HG02870 (cell line): Measurements from ENCODE around the gene CNTNAP5.

ENCODE experiments used
- ATAC-seq: cut with Tn5 transposase; IDR thresholded peaks from one replicate; pipeline ENCODE4 v1.9.1; 2021; ENCODE audit warnings: mild to moderate bottlenecking, moderate library complexity; ENCODE audit not compliant: unreplicated experiment

The CNTNAP5 gene

DNA sequence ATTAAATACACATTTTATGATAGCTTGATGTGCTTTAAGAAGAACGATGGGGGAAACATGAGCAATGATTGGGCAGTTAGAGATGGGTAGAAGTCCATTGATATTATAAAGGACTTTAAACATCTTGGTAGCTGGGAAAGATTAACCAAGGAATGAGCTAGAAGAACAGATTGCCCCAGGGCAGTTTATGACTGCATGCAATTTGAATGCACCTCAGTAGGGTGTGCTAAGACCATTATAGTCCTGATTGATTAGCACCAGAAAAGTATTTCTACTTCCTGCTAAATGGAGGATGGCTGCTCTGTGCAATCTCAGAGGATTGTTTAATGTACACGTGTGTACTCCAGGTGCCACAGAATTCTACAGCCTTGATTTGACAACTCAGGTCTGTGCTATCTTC, 641.9 kb downstream of the CNTNAP5 start:
- ATAC-seq = no peak

GRCh38 chr2:124668161-124668560, 643.1 kb downstream of the CNTNAP5 start:
- no peak for ATAC-seq

- ATAC-seq = no peak
Observed at GRCh38 chr2:124670187-124670586, 645.1 kb downstream of the CNTNAP5 start.

- ATAC-seq = no peak
Observed at GRCh38 chr2:124678043-124678442, 653.0 kb downstream of the CNTNAP5 start.

DNA sequence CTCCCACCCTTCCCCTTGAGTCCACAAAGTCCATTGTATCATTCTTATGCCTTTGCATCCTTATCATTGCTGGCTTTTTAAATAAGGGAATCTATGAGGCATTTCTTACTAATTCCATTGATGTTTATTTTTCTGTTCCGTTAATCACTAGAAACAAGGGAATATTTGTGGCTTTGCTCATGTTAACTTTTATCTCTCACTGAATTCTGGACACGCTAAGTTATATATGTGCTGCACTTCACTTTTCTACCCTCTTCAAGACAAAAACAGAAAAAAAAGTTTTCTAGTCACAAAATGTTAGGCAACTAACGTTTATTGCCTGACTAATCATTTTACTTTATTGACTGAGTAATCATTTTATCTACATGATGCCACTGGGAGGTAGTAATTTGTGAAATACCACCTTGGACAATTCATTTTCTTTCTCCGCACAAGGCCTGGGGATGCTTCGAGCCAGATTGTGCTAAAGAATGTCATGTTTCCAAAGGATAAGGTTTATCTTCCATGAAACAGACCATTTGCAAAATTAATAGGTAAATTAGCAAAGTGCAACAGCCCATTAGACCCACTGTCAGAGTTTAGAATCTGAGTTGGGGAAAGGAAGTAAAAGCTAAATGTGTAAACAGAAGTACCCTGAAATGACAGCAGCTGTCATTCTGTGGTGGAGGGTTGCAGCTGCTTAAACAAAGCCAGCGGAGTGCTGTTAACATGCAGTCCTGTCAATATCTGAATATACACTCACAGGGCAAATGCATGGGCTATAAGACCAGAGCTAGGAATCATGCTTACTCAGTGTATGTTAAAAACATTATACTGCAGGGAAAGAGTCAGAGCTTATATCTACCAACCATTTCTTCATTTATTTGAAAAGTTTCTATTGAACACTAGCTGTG, 658.7 kb downstream of the CNTNAP5 start:
- ATAC-seq = no peak

DNA sequence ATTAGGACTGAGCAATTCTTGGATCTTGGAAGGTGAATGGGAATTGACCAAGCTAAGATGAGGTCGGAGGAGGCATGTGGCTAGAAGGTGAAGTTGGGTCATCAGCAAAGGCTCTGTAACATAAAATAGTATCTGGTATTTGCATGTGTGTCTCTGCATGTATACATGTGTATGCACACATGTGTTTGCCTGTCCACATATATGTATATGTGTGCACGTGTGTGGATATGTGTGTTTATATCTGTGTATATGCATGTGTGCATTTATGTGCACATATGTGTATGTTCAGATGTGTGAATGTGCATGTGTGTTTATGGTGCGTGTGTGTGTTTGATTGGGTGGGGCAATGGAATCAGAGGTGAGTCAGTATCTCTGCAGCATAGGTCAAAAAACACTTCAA, 664.3 kb downstream of the CNTNAP5 start:
- ATAC-seq = no peak

GRCh38 chr2:124692216-124692615, 667.1 kb downstream of the CNTNAP5 start:
- no peak for ATAC-seq

DNA sequence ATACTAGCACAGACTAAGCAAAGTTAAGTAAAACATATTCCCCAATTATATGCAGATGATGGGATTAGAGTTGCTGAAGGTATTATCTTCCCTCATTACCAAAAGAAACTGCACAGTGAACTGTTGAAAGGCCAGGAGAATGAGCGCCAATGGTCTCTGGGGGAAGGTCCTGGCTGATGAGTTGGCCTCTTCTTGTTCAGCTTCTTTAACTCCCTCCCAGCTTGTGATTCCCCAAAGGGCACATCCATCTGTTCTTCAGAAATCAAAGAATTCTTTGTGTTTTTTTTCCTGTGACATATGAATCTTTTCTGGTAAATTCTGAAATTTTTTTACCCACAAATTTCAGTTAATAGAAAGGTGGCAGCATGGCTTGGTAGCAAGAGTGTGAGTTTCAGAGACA, 667.6 kb downstream of the CNTNAP5 start:
- ATAC-seq = no peak

- no peak for ATAC-seq
Observed at GRCh38 chr2:124693156-124693555, 668.1 kb downstream of the CNTNAP5 start.

- ATAC-seq = no peak
Observed at GRCh38 chr2:124698979-124699565, 674.0 kb downstream of the CNTNAP5 start.

GRCh38 chr2:124702777-124703176, 677.7 kb downstream of the CNTNAP5 start:
- ATAC-seq = no peak

- no peak for ATAC-seq
Observed at GRCh38 chr2:124704071-124704925, 679.2 kb downstream of the CNTNAP5 start.

DNA sequence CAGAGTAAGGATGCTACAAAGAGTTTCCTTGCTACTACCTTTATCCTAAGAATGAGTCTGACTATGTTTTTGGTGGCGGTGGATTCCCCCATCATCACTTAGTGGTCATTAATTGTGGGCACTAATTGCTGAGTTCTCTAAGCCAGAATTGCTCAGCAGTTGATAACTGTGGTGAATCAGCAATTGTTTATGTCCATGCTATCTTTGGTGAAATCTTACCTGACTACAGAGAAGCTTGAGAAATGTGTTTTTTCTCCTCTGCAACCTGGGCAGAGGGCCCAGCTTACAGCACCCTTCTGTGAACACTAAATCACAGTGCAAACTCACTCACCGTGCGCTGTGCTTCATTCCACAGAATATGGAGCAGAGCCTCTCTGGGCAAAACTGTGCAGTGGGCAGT, 683.6 kb downstream of the CNTNAP5 start:
- ATAC-seq = no peak

GRCh38 chr2:124713969-124714368, 688.9 kb downstream of the CNTNAP5 start:
- ATAC-seq = no peak

- no peak for ATAC-seq
Observed at GRCh38 chr2:124725187-124725586, 700.1 kb downstream of the CNTNAP5 start.

DNA sequence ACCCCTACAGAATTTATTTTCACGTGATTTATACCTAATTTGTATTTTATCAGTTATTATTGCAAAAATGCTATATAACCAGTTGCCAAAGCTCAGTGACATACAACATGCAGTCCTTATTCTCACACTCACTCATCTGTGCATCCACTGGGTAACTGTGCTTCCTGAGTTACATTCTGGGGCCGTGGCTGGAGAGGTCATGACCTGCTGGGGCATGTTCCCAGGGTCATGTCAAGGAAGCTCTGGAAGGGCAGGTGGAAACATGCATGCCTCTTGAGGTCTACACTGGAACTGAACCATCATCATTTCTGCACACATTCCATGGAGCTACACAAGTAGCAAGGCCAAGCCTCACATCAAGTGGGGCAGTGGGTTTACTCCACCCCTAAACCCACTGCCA, 715.5 kb downstream of the CNTNAP5 start:
- no peak for ATAC-seq

GRCh38 chr2:124753842-124754241, 728.8 kb downstream of the CNTNAP5 start:
- no peak for ATAC-seq

DNA sequence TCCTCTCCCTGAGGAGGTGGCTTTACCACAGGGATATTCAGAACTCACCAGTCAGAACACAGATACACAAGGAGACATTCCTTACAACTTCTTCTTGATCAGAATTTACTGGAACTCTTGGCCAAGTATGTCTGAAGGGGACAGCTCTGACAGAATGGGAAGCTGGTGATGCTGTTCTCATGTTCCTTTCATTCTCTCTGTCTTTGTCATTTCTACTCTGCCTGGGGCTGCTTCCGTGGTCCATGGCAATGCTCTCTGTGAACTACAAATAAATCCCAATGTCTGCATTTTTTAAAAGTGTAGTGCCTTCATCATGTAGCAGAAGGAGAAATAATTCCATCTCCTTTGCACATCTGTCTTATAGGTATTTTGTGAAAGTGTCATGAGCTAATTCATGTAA, 730.3 kb downstream of the CNTNAP5 start:
- ATAC-seq = no peak

DNA sequence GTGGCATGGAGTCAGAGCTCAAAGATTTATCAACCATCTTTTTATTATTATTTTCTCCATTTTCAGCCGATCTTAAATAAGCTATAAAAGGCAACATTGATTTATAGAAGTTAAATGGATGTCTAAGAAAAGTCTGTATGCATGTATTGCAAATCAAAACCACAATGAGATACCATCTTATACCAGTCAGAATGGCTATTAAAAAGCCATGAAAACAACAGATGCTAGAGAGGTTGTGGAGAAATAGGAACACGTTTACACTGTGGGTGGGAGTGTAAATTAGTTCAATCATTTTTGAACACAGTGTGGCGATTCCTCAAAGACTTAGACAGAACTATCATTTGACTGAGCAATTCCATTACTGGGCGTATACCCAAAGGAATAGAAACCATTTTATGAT, 731.0 kb downstream of the CNTNAP5 start:
- no peak for ATAC-seq

DNA sequence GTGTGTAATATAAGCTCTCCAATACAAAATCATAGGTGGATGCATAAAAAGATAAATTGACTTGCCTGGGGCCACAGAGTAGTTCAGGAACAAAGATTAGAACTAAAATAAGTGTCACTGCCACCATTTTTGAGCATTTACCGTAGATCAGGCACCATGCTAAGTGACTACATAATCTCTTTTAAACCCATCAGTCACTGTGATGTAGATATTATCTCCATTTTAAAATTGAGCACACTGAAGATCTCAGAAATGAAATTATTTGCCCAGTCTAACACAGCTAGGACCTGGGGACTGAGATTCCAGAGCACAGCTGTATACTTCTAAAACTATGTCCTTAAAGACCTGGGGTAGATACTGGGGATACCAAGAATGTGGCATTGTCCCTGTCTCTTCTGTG, 737.3 kb downstream of the CNTNAP5 start:
- no peak for ATAC-seq

- no peak for ATAC-seq
Observed at GRCh38 chr2:124763611-124764010, 738.5 kb downstream of the CNTNAP5 start.

- no peak for ATAC-seq
Observed at GRCh38 chr2:124774781-124775180, 749.7 kb downstream of the CNTNAP5 start.
